PC-9 (cell line): ENCODE data around the gene ARHGAP26. TPM values are rescaled to one million over a fixed set of nuclear protein-coding genes. Genes with fewer than 3 reads are reported as not detected.

ENCODE experiments used
- BruUV-seq: library from RNA; stranded (reverse); fragments of 400-500 nt; replicated peaks from 2 replicates; lab custom pipeline; 2021; lab: Mats Ljungman, UMichigan
- CTCF ChIA-PET: fragments of 300-600 bp; sonication (Branson Sonifier 250); formaldehyde crosslinking; loops from one replicate; lab custom pipeline; 2022; ENCODE audit warnings: antibody characterized with exemption; lab: Charles Lee
- POLR2A ChIA-PET: fragments of 300-600 bp; sonication (Branson Sonifier 250); formaldehyde crosslinking; loops from one replicate; lab custom pipeline; 2022; ENCODE audit warnings: antibody characterized with exemption; ENCODE audit not compliant: unreplicated experiment; lab: Charles Lee
- DNase-seq, 2 experiments: peaks; one replicate each; pipeline versions ENCODE4 v3.0.0 to v3.0.0-alpha.2; 2015 to 2022; ENCODE audit warnings: mixed read lengths in 1 of 2
- H2AFZ ChIP-seq: fragments of 200-600 bp; sonication (generic); 2 replicates; pipeline ENCODE4 v1.8.1; 2017; ENCODE audit warnings: antibody characterized with exemption
- H3F3A ChIP-seq: fragments of 200-600 bp; sonication (generic); 2 replicates; pipeline ENCODE4 v1.8.1; 2017; ENCODE audit warnings: antibody characterized with exemption, mild to moderate bottlenecking, low read depth; ENCODE audit not compliant: insufficient read depth
- H3K27ac ChIP-seq: fragments of 200-600 bp; sonication (generic); 2 replicates; pipeline ENCODE4 v1.6.1; 2016; ENCODE audit warnings: mixed run types
- H3K27me3 ChIP-seq: fragments of 200-600 bp; sonication (generic); 2 replicates; pipeline ENCODE4 v1.6.1; 2016; ENCODE audit warnings: low read depth, mixed run types; ENCODE audit not compliant: insufficient read depth
- H3K36me3 ChIP-seq: fragments of 200-600 bp; sonication (generic); 2 replicates; pipeline ENCODE4 v1.6.1; 2016; ENCODE audit warnings: low read depth, mixed run types
- H3K4me1 ChIP-seq: fragments of 200-600 bp; sonication (generic); replicated peaks from 2 replicates; pipeline ENCODE4 v1.6.1; 2016; ENCODE audit warnings: mixed run types; ENCODE audit not compliant: insufficient read depth
- H3K4me2 ChIP-seq: fragments of 200-600 bp; sonication (generic); 2 replicates; pipeline ENCODE4 v1.6.1; 2017; ENCODE audit warnings: mixed run types
- H3K4me3 ChIP-seq: fragments of 200-600 bp; sonication (generic); 2 replicates; pipeline ENCODE4 v1.6.1; 2016; ENCODE audit warnings: mixed run types
- H3K79me2 ChIP-seq: fragments of 200-600 bp; sonication (generic); 2 replicates; pipeline ENCODE4 v1.6.1; 2017; ENCODE audit warnings: low read depth, mixed run types
- H3K9me2 ChIP-seq: fragments of 200-600 bp; sonication (generic); 2 replicates; pipeline ENCODE4 v1.8.1; 2017; ENCODE audit warnings: mild to moderate bottlenecking; ENCODE audit not compliant: insufficient read depth
- H3K9me3 ChIP-seq: fragments of 200-600 bp; sonication (generic); 2 replicates; pipeline ENCODE4 v1.8.1; 2016; ENCODE audit warnings: low read depth; ENCODE audit not compliant: insufficient read depth
- H4K20me1 ChIP-seq: fragments of 200-600 bp; sonication (generic); 2 replicates; pipeline ENCODE4 v1.8.1; 2017; ENCODE audit not compliant: insufficient read depth
- EZH2 ChIP-seq: fragments of 200-600 bp; sonication (generic); IDR thresholded peaks from 2 replicates; pipeline ENCODE4 v1.8.0; 2017; ENCODE audit warnings: antibody characterized with exemption, low read depth
- intact Hi-C: fragments of 100-400 bp; cut with micrococcal nuclease; formaldehyde crosslinking; loops from one replicate; pipeline ENCODE4 v1.10.0; 2022; ENCODE audit not compliant: unreplicated experiment
- total RNA-seq: library from RNA; stranded (reverse); gene quantifications from 2 replicates; pipeline ENCODE4 v1.2.3, GENCODE V29; 2021
- TF ChIP-seq, protein P1 (sequence below): fragments of 200-600 bp; sonication (generic); conservative IDR thresholded peaks from 2 replicates; pipeline ENCODE4 v1.6.1; 2017; ENCODE audit warnings: mixed run types, antibody characterized with exemption, mild to moderate bottlenecking, moderate library complexity

Gene ARHGAP26
- total RNA-seq, 1 experiment from 2014 or later = 29.7 TPM

DNA sequence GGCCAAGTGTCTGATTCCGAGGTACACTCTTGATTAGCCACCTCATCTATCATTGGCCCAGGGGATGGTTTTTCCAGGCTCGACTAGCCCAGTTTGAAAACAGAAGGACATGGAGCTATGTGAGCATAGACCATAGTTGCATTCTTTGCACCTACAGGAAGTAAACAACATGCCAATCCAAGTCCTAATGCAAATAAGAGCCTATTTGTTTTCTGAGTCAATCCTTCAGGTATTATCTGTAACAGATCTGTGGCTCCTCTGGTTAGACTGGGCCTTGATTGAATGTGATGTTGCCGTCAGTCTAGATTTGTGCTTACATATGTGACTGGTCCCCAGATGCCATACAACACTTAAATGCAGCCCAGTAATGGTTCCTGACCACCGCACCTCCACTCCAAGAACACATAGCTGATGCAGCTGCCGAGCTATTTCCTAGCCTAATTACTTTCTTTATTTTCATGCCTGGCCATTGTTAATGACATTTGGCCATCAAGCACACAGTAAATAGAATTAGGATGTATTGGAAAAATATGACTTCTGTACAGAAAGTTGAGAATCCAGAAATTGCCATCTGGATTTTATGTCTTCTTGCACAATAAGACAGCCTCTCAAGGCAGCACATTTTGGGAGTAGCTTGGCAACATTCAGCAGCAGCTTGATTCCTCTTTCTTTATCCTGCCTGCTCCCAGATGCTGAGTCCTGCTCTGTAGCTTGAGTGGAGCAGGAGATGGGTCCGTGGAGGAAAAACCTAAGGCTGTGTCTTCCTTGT, 29.5 kb upstream of the ARHGAP26 start:
- peaks cover 23% of the 10 kb centered on the region for H3F3A ChIP-seq
- H3K4me3 ChIP-seq = no peak overlapping the region
- peak; percentile 46 to 97 for DNase-seq
- H3K9me2 ChIP-seq = no peaks in the 10 kb centered on the region
- no peaks in the 10 kb centered on the region for H3K36me3 ChIP-seq
- CTCF ChIA-PET = interaction anchor here (0.5 to 0.8 kb wide), 2 partner anchors 80 to 127 kb away, joined by 5 to 17 read pairs; no protein-coding TSS in a partner anchor
- peaks cover 35% of the 10 kb centered on the region for H3K4me1 ChIP-seq
- peak overlapping the region; percentile 77 for H3K27ac ChIP-seq
- H4K20me1 ChIP-seq = no peaks in the 10 kb centered on the region
- no peaks in the 10 kb centered on the region for H3K27me3 ChIP-seq
- no peaks in the 10 kb centered on the region for H3K9me3 ChIP-seq
- TF ChIP-seq, protein P1, sequence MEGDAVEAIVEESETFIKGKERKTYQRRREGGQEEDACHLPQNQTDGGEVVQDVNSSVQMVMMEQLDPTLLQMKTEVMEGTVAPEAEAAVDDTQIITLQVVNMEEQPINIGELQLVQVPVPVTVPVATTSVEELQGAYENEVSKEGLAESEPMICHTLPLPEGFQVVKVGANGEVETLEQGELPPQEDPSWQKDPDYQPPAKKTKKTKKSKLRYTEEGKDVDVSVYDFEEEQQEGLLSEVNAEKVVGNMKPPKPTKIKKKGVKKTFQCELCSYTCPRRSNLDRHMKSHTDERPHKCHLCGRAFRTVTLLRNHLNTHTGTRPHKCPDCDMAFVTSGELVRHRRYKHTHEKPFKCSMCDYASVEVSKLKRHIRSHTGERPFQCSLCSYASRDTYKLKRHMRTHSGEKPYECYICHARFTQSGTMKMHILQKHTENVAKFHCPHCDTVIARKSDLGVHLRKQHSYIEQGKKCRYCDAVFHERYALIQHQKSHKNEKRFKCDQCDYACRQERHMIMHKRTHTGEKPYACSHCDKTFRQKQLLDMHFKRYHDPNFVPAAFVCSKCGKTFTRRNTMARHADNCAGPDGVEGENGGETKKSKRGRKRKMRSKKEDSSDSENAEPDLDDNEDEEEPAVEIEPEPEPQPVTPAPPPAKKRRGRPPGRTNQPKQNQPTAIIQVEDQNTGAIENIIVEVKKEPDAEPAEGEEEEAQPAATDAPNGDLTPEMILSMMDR = no peak
- no peak for TF ChIP-seq EZH2
- intact Hi-C loops = loop anchor here (2.0 to 10.0 kb wide), 2 partner anchors 20 to 134 kb away; no protein-coding TSS in a partner anchor
- POLR2A ChIA-PET = interaction anchor here (0.5 to 0.7 kb wide), 2 partner anchors 12 to 20 kb away, joined by 4 to 5 read pairs; no protein-coding TSS in a partner anchor
- H3K4me2 ChIP-seq = peak overlapping the region; percentile 48
- no peaks in the 10 kb centered on the region for H3K79me2 ChIP-seq
- peak overlapping the region; percentile 30; the same call in 1 of the 2 replicates for H2AFZ ChIP-seq
- no TSS peak for BruUV-seq

DNA sequence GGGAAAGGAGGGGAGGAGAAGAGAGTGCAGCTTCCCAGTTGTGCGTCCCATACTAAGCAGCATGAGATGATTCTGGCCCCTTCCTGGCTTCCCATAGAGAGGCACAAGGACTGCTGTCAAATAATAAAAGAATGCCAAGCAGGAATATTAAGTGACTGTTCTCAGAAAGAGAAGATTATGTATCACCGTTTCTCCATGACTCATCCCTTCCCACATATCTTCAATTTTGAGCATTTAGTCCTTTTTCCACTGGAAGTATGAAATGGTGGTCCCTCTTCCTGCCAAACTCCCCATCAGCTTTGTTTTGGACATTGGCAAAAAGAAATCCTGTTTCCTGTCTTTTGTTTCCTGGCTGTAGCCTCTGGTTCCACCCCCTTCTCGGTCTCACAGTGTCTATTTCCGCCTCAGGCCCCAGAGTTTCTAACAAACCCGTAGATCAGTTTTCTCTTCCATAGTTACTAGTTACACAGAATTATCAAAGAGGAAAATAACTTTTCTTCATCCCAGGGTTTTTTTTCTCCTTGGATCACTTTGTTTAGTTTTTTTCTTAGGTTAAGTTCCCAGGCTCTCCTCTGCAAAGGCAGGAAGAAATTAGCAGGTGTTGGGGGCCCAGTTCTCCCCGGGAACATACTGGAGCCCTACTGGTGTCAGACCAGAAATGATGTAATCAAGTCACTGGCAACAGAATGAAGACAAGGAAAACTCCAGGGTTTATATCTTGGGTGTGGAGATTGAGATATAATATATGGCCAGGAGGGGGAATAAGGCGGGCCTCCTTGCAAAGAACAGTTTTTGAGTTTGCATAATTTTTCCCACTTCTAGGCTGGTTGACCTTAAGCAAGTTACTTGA, 26.4 kb upstream of the ARHGAP26 start:
- intact Hi-C loops = loop anchor here (10.0 kb wide), 1 partner anchor 131 kb away; no protein-coding TSS in a partner anchor
- CTCF ChIA-PET = no interaction called here
- POLR2A ChIA-PET = interaction anchor here (0.6 kb wide), 1 partner anchor 30 kb away, joined by 3 read pairs; no protein-coding TSS in a partner anchor
- Histone ChIP-seq H3K27ac (no peak overlapping the region), H3K9me3 (no peaks in the 10 kb centered on the region), H3K4me1 (peaks cover 46% of the 10 kb centered on the region), H3K4me3 (no peak overlapping the region), H3K27me3 (no peaks in the 10 kb centered on the region), H3K36me3 (no peaks in the 10 kb centered on the region), H3K4me2 (no peak overlapping the region; the same call in 1 of the 2 replicates), H3K9me2 (no peaks in the 10 kb centered on the region), H3F3A (peaks cover 26% of the 10 kb centered on the region), H2AFZ (no peak overlapping the region), H4K20me1 (no peaks in the 10 kb centered on the region), H3K79me2 (no peaks in the 10 kb centered on the region)
- DNase-seq = no peak
- BruUV-seq = no TSS peak
- TF ChIP-seq EZH2 = no peak
- TF ChIP-seq, protein P1 = no peak

DNA sequence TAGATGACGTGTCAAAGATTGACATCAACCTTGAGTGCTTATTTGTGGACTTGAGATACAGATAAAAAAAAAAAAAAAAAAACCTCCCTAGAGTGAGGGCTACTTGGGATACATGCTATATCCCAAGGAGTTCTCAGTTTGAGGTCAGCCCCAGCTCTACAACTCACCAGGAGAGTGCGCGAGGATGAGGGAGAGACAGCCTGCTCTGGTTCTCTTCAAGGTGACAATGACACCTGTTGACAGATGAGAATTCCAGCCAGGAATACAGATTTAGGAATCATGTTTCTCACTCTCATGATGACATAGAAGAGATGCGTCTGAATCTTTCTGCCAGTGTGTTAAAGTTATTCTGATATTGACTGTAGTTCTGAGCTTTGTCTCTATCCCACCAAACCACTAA, 24.9 kb upstream of the ARHGAP26 start:
- TF ChIP-seq, protein P1 = no peak
- TF ChIP-seq EZH2 = no peak
- no peaks in the 10 kb centered on the region for H3K9me3 ChIP-seq
- H3K36me3 ChIP-seq = no peaks in the 10 kb centered on the region
- no peak overlapping the region for H3K4me3 ChIP-seq
- H3K4me1 ChIP-seq = peaks cover 44% of the 10 kb centered on the region
- H3K4me2 ChIP-seq = no peak overlapping the region
- no peak overlapping the region for H3K27ac ChIP-seq
- H3F3A ChIP-seq = peaks cover 23% of the 10 kb centered on the region
- no peaks in the 10 kb centered on the region for H3K27me3 ChIP-seq
- H4K20me1 ChIP-seq = no peaks in the 10 kb centered on the region
- H2AFZ ChIP-seq = no peak overlapping the region
- no peaks in the 10 kb centered on the region for H3K79me2 ChIP-seq
- intact Hi-C loops = loop anchor here (10.0 kb wide), 1 partner anchor 130 kb away; no protein-coding TSS in a partner anchor
- BruUV-seq = no TSS peak
- no peaks in the 10 kb centered on the region for H3K9me2 ChIP-seq
- DNase-seq = no peak
- POLR2A ChIA-PET = no interaction called here
- CTCF ChIA-PET = interaction anchor here (0.7 kb wide), 1 partner anchor 10 kb away, joined by 5 read pairs; no protein-coding TSS in a partner anchor
